Measurements from ENCODE around the gene SAP25. TPM values are rescaled to one million over a fixed set of nuclear protein-coding genes. Genes with fewer than 3 reads are reported as not detected.
A peak's percentile ranks its signal among the peaks of the same experiment; 100 is the strongest.

SAP25 gene
- total and polyA plus RNA-seq, 10 donors: 11.0 to 75.6 (median 25.1) TPM

GRCh38 chr7:100588438-100588837, 14.7 kb upstream of the SAP25 start:
- Histone ChIP-seq H3K9me3 (no peaks in the 10 kb centered on the region), H3K27ac (no peak overlapping the region), H3K4me1 (peaks cover 4 to 49% (median 33%) of the 10 kb centered on the region in 6 donors), H3K36me3 (no peaks in the 10 kb centered on the region), H3K4me3 (no peak overlapping the region), H3K27me3 (replicated peaks in 1 of 7) (peaks cover 0 to 30% (median 0%) of the 10 kb centered on the region in 7 donors)
- intact Hi-C loops (cut with DNase I; ENCODE audit: low total_unique reads): no loop called here
- TF ChIP-seq POLR2A (IDR thresholded peaks at IDR 0.05) (no peak), POLR2AphosphoS5 (IDR thresholded peaks at IDR 0.05) (no peak), CTCF (IDR thresholded peaks at IDR 0.05 in 8 of 11, conservative IDR thresholded peaks at IDR 0.05 in 3 of 11) (peak in 9 of 11 experiments; percentile 8 to 48 (median 35))
- WGBS, 5 donors: 43 to 76% (median 67%) methylated on average over 1 of the region's 1 CpG
- DNase-seq: peak; percentile 62

- peaks cover 18 to 69% (median 50%) of the 10 kb centered on the region in 6 donors for H3K4me1 ChIP-seq
- H3K9me3 ChIP-seq: no peaks in the 10 kb centered on the region
- intact Hi-C loops (cut with DNase I; ENCODE audit: low total_unique reads): no loop called here
- 0% methylated on average over 34 to 53 of the region's 53 CpGs for WGBS, 5 donors
- H3K27ac ChIP-seq: peak within 1 kb of the TSS; percentile 91 to 100 (median 98)
- peak in 1 of 3 donors; percentile 30 for TF ChIP-seq POLR2A (IDR thresholded peaks at IDR 0.05)
- no peak for TF ChIP-seq POLR2AphosphoS5 (IDR thresholded peaks at IDR 0.05)
- peak in 4 of 11 experiments; percentile 18 to 49 (median 26) for TF ChIP-seq CTCF (IDR thresholded peaks at IDR 0.05 in 8 of 11, conservative IDR thresholded peaks at IDR 0.05 in 3 of 11)
- H3K36me3 ChIP-seq: peaks cover 7 to 17% (median 11%) of the 10 kb centered on the region in 6 donors
- H3K27me3 ChIP-seq (replicated peaks in 1 of 7): peaks cover 0 to 17% (median 0%) of the 10 kb centered on the region in 7 donors
- peak; percentile 99 for DNase-seq
- peak within 1 kb of the TSS; percentile 67 to 98 (median 90) for H3K4me3 ChIP-seq
These were observed 12.7 kb upstream of the SAP25 start, which contains the start of gene FBXO24 for GRCh38 chr7:100586266-100587025. TSS of gene FBXO24 (plus strand) at chr7:100586328. CDS start at chr7:100586626, 298 bp downstream.

GRCh38 chr7:100585511-100586265, 12.0 kb upstream of the SAP25 start, which contains the start of gene LRCH4:
TSS of gene LRCH4 (minus strand) at chr7:100586129. CDS start at chr7:100586100, 29 bp downstream.
- H3K27ac ChIP-seq: peak within 1 kb of the TSS; percentile 91 to 100 (median 98)
- H3K9me3 ChIP-seq: no peaks in the 10 kb centered on the region
- peaks cover 0 to 11% (median 0%) of the 10 kb centered on the region in 7 donors for H3K27me3 ChIP-seq (replicated peaks in 1 of 7)
- H3K4me3 ChIP-seq: peak within 1 kb of the TSS; percentile 67 to 98 (median 90)
- H3K36me3 ChIP-seq: peaks cover 12 to 25% (median 19%) of the 10 kb centered on the region in 6 donors
- TF ChIP-seq POLR2A (IDR thresholded peaks at IDR 0.05) (peak; percentile 97 to 98 (median 97)), CTCF (IDR thresholded peaks at IDR 0.05 in 8 of 11, conservative IDR thresholded peaks at IDR 0.05 in 3 of 11) (peak in 2 of 11 experiments; percentile 3 to 10), POLR2AphosphoS5 (IDR thresholded peaks at IDR 0.05) (peak; percentile 99 to 100 (median 99))
- 0 to 1% (median 0%) methylated on average over 28 to 61 of the region's 61 CpGs for WGBS, 5 donors
- intact Hi-C loops (cut with DNase I; ENCODE audit: low total_unique reads): no loop called here
- H3K4me1 ChIP-seq: peaks cover 18 to 76% (median 57%) of the 10 kb centered on the region in 6 donors
- DNase-seq: peak; percentile 94
